PC-3 (cell line): ENCODE results near the gene DTNB.

Experiments used
- CTCF ChIP-seq: fragments of 300-600 bp; sonication (generic); conservative IDR thresholded peaks from 2 replicates; pipeline ENCODE4 v1.5.1; 2017; ENCODE audit warnings: antibody characterized with exemption, low read depth, mild to moderate bottlenecking, low read length
- EZH2 ChIP-seq: fragments of 300-600 bp; sonication (generic); IDR thresholded peaks from one replicate; pipeline ENCODE4 v1.6.1; 2017; ENCODE audit warnings: antibody characterized with exemption, mild to moderate bottlenecking, low read length; ENCODE audit not compliant: unreplicated experiment

GRCh38 chr2:25371253-25372241 lies 301.8 kb downstream of the DTNB start:
- TF ChIP-seq CTCF (no peak), EZH2 (no peak)
